T47D (cell line): ENCODE data around the gene DENND2D.
A peak's percentile ranks its signal among the peaks of the same experiment; 100 is the strongest.

Source experiments
- DNase-seq, 2 experiments: peaks; one replicate each; pipeline versions ENCODE4 v3.0.0 to v3.0.0-alpha.2; 2011 to 2012; ENCODE audit warnings: low read depth in 1 of 2, low spot score in 1 of 2
- JUND ChIP-seq: IDR thresholded peaks from 2 replicates; pipeline ENCODE4 v1.6.1; 2012; ENCODE audit warnings: low read depth
- in situ Hi-C: cut with HindIII; loops from 2 replicates; pipeline ENCODE4 v1.10.0; 2016; ENCODE audit warnings: low sequenced_read_pairs, low pct_unique_long_range_greater_than_20kb

The DENND2D gene

GRCh38 chr1:111204983-111205713, 4.7 kb upstream of the DENND2D start:
- DNase-seq, result no peak
- TF ChIP-seq JUND, result no peak
- in situ Hi-C loops, result no loop called here

- in situ Hi-C loops, result no loop called here
- TF ChIP-seq JUND, result no peak
- DNase-seq, result peak; percentile 69 to 87
Observed at GRCh38 chr1:111204201-111204982, 3.9 kb upstream of the DENND2D start.

GRCh38 chr1:111203681-111204200, 3.3 kb upstream of the DENND2D start:
- in situ Hi-C loops, result no loop called here
- TF ChIP-seq JUND, result no peak
- DNase-seq, result peak; percentile 70 to 82

GRCh38 chr1:111202707-111203623, 2.5 kb upstream of the DENND2D start:
- DNase-seq, result no peak
- in situ Hi-C loops, result no loop called here
- no peak for TF ChIP-seq JUND

GRCh38 chr1:111202366-111202706, 1.9 kb upstream of the DENND2D start:
- in situ Hi-C loops, result no loop called here
- TF ChIP-seq JUND, result no peak

GRCh38 chr1:111201275-111202090, 1.0 kb upstream of the DENND2D start:
- DNase-seq, result no peak
- no peak for TF ChIP-seq JUND
- in situ Hi-C loops, result no loop called here

More at GRCh38 chr1:111202366-111202706, 1.9 kb upstream of the DENND2D start:
- peak; percentile 68 to 79 for DNase-seq

- DNase-seq, result no peak
- no peak for TF ChIP-seq JUND
- in situ Hi-C loops, result no loop called here
Observed at GRCh38 chr1:111200802-111201161, 336 bp upstream of the DENND2D start.

GRCh38 chr1:111199329-111199728, 1.1 kb downstream of the DENND2D start:
- in situ Hi-C loops, result no loop called here
- no peak for DNase-seq
- no peak for TF ChIP-seq JUND

GRCh38 chr1:111198836-111199235, 1.6 kb downstream of the DENND2D start:
- no peak for TF ChIP-seq JUND
- in situ Hi-C loops, result no loop called here
- no peak for DNase-seq

- no peak for TF ChIP-seq JUND
- DNase-seq, result peak in 1 of 2 experiments; percentile 48
- in situ Hi-C loops, result no loop called here
Observed at GRCh38 chr1:111197598-111198284, 2.7 kb downstream of the DENND2D start.

- TF ChIP-seq JUND, result no peak
- DNase-seq, result no peak
- in situ Hi-C loops, result no loop called here
Observed at GRCh38 chr1:111196213-111196612, 4.2 kb downstream of the DENND2D start.
